Measurements from ENCODE around the gene THBD. TPM values are rescaled to one million over a fixed set of nuclear protein-coding genes. Genes with fewer than 3 reads are reported as not detected.

THBD gene
- total and polyA plus RNA-seq, 9 of the 15 experiments (the other 6 are each of a cell fraction or from before 2014, with no cell fraction given): 0.07 to 0.49 (median 0.33) TPM

- no TSS peak for BruUV-seq (replicated peaks)
- in situ Hi-C loops (cut with MboI) (loop anchor here (10.0 kb wide), 1 partner anchor 286 kb away; no protein-coding TSS in a partner anchor), intact Hi-C loops (cut with micrococcal nuclease) (loop anchor here (10.0 kb wide), 1 partner anchor 286 kb away; no protein-coding TSS in a partner anchor)
- no peaks in the 10 kb centered on the region for H3K9me1 ChIP-seq (ENCODE audit: control insufficient read depth, insufficient read depth, low read length)
- H2AFZ ChIP-seq (ENCODE audit: low read depth, low read length): no peak overlapping the region
- no peaks in the 10 kb centered on the region for H3K36me3 ChIP-seq (ENCODE audit: control insufficient read depth, insufficient read depth, low read length)
- WGBS (ENCODE audit: insufficient coverage, low coverage, missing lambda C conversion rate): 94% methylated on average over 3 of the region's 3 CpGs
- no peak for ATAC-seq
- H3K4me1 ChIP-seq (replicated peaks in 1 of 2; ENCODE audit: control insufficient read depth in 2 of 2, insufficient read depth in 2 of 2, low read length in 2 of 2): peaks cover 0 to 24% of the 10 kb centered on the region in 2 experiments; a peak in 2 of 5 replicates
- H3K9ac ChIP-seq (ENCODE audit: insufficient read depth in 1 of 2, low read depth in 2 of 2, low read length in 2 of 2): no peak overlapping the region
- ChIA-PET CTCF (ENCODE audit: low intra/inter-chr PET ratio) (no interaction called here), POLR2A (no interaction called here)
- H3K9me3 ChIP-seq (replicated peaks; ENCODE audit: control insufficient read depth, insufficient read depth, low read depth, low read length): no peaks in the 10 kb centered on the region
- DNase-seq (ENCODE audit: extremely low read depth in 1 of 4, low spot score in 3 of 4): no peak
- TF ChIP-seq TBP (optimal IDR thresholded peaks at IDR 0.05; ENCODE audit: low read depth, low read length): no peak
- no peak for TF ChIP-seq FOXA1 (IDR thresholded peaks at IDR 0.05; ENCODE audit: borderline replicate concordance)
- TF ChIP-seq ZNF766 (CRISPR knock-in tag; conservative IDR thresholded peaks at IDR 0.05): no peak
- TF ChIP-seq PHF20 (IDR thresholded peaks at IDR 0.05; ENCODE audit: partially characterized antibody): no peak
- TF ChIP-seq HEY1 (CRISPR knock-in tag; IDR thresholded peaks at IDR 0.05; ENCODE audit: borderline replicate concordance): no peak
- TF ChIP-seq HMGXB4 (CRISPR knock-in tag; IDR thresholded peaks at IDR 0.05): no peak
- TF ChIP-seq PML (IDR thresholded peaks at IDR 0.05; ENCODE audit: low read length): no peak
- TF ChIP-seq ZNF830 (CRISPR knock-in tag; IDR thresholded peaks at IDR 0.05): no peak
- TF ChIP-seq GTF2B (IDR thresholded peaks at IDR 0.05; ENCODE audit: extremely low read depth, insufficient read length): no peak
- no peak for TF ChIP-seq ZNF584 (CRISPR knock-in tag; IDR thresholded peaks at IDR 0.05; ENCODE audit: low read depth)
- no peaks in the 10 kb centered on the region for H3K27me3 ChIP-seq (ENCODE audit: control insufficient read depth in 2 of 2, insufficient read depth in 2 of 2, low read length in 2 of 2)
- H3K4me3 ChIP-seq: no peak overlapping the region
- H3K4me2 ChIP-seq (ENCODE audit: insufficient read depth, low read length): no peak overlapping the region
- no peak overlapping the region for H3K27ac ChIP-seq (ENCODE audit: extremely low read depth, low read depth, low read length)
- FAIRE-seq: no peak
- no peaks in the 10 kb centered on the region for H3K79me2 ChIP-seq (ENCODE audit: control insufficient read depth, insufficient read depth, low read length)
- no peaks in the 10 kb centered on the region for H4K20me1 ChIP-seq (replicated peaks; ENCODE audit: control insufficient read depth, insufficient read depth, low read length)
These were observed 9.5 kb upstream of the THBD start for GRCh38 chr20:23059001-23059400.
